HCT116 (cell line): Measurements from ENCODE around the gene DCTN1. TPM values are rescaled to one million over a fixed set of nuclear protein-coding genes. Genes with fewer than 3 reads are reported as not detected.

Experiments
- ATAC-seq: fragments of 200-7000 bp; cut with Tn5 transposase; 2 replicates; pipeline ENCODE4 v1.9.1; 2020; ENCODE audit warnings: mild to moderate bottlenecking, moderate library complexity
- BruUV-seq: library from RNA; stranded (reverse); fragments of 400-500 nt; replicated peaks from 2 replicates; lab custom pipeline; 2021; lab: Mats Ljungman, UMichigan
- CTCF ChIA-PET: fragments of 300-600 bp; sonication (Branson Sonifier 250); formaldehyde crosslinking; loops from one replicate; lab custom pipeline; 2021; ENCODE audit warnings: antibody characterized with exemption; lab: Charles Lee
- POLR2A ChIA-PET: fragments of 300-600, 350-600 bp; sonication (Branson Sonifier 250); formaldehyde crosslinking; loops from one replicate; lab custom pipeline; 2021; ENCODE audit warnings: antibody characterized with exemption; lab: Charles Lee
- RAD21 ChIA-PET, 2 experiments: fragments of 300-600 bp; sonication (Branson Sonifier 250); formaldehyde crosslinking; loops; one replicate each; lab custom pipeline; 2023; ENCODE audit warnings: low total read pairs in 2 of 2; ENCODE audit not compliant: uncharacterized antibody in 2 of 2, unreplicated experiment in 2 of 2, low non-redundant PET in 1 of 2; lab: Charles Lee
- DNase-seq: peaks from one replicate; pipeline ENCODE4 v3.0.0-alpha.2; 2010; ENCODE audit warnings: low read depth, low spot score
- H2AFZ ChIP-seq: fragments of 200-600 bp; shearing (Covaris generic), sonication (generic); 2 replicates; pipeline ENCODE4 v1.6.1; 2017; ENCODE audit warnings: low read depth, mixed run types, mixed read lengths, antibody characterized with exemption, low read length; ENCODE audit not compliant: poor library complexity, severe bottlenecking
- H3K27ac ChIP-seq: 2 replicates; pipeline ENCODE4 v1.5.1; 2012; ENCODE audit warnings: low read depth, low read length
- H3K27me3 ChIP-seq: fragments of 200-600 bp; sonication (generic); 2 replicates; pipeline ENCODE4 v1.6.1; 2016; ENCODE audit warnings: mixed run types, low read length, mixed read lengths; ENCODE audit not compliant: insufficient read depth
- H3K36me3 ChIP-seq, 2 experiments: fragments of 200-500 bp in 1 of 2; fragments of 200-600 bp in 1 of 2; sonication (Bioruptor generic) in 1 of 2; sonication (generic) in 1 of 2; 2 replicates each; pipeline versions ENCODE4 v1.5.1 to v1.6.1; 2014 to 2016; ENCODE audit warnings: low read length in 2 of 2, inconsistent platforms in 1 of 2, mixed read lengths in 1 of 2, mixed run types in 1 of 2; ENCODE audit not compliant: insufficient read depth in 2 of 2, control insufficient read depth in 1 of 2
- H3K4me1 ChIP-seq, 2 experiments: fragments of 200-600 bp in 1 of 2; sonication (generic) in 1 of 2; 2 replicates each; pipeline versions ENCODE4 v1.5.1 to v1.6.1; 2012 to 2017; ENCODE audit warnings: low read length in 2 of 2, inconsistent platforms in 1 of 2, mild to moderate bottlenecking in 1 of 2, mixed read lengths in 1 of 2, mixed run types in 1 of 2, moderate library complexity in 1 of 2; ENCODE audit not compliant: insufficient read depth in 2 of 2, control insufficient read depth in 1 of 2
- H3K4me2 ChIP-seq: fragments of 200-600 bp; sonication (generic); 2 replicates; pipeline ENCODE4 v1.6.1; 2017; ENCODE audit warnings: mixed run types, low read length, mixed read lengths
- H3K4me3 ChIP-seq, 2 experiments: fragments of 200-600 bp in 1 of 2; sonication (generic) in 1 of 2; replicated peaks in 1 of 2; 2 replicates each; pipeline ENCODE4 v1.5.1; 2011 to 2016; ENCODE audit warnings: low read length in 2 of 2, control low read depth in 1 of 2, low read depth in 1 of 2, mild to moderate bottlenecking in 1 of 2, mixed read lengths in 1 of 2, mixed run types in 1 of 2
- H3K79me2 ChIP-seq: fragments of 200-600 bp; sonication (generic); 2 replicates; pipeline ENCODE4 v1.6.1; 2017; ENCODE audit warnings: mild to moderate bottlenecking, mixed run types, low read length, moderate library complexity, mixed read lengths; ENCODE audit not compliant: insufficient read depth
- H3K9ac ChIP-seq: fragments of 200-600 bp; sonication (generic); 2 replicates; pipeline ENCODE4 v1.6.1; 2016; ENCODE audit warnings: low read length, mixed read lengths
- H3K9me2 ChIP-seq: fragments of 200-600 bp; sonication (generic), shearing (Covaris generic); 2 replicates; pipeline ENCODE4 v1.6.1; 2017; ENCODE audit warnings: mixed run types, mild to moderate bottlenecking, moderate library complexity; ENCODE audit not compliant: insufficient read depth
- H3K9me3 ChIP-seq, 2 experiments: fragments of 200-500 bp in 1 of 2; fragments of 200-600 bp in 1 of 2; sonication (Bioruptor generic) in 1 of 2; sonication (generic) in 1 of 2; 2 replicates each; pipeline ENCODE4 v1.6.1; 2014 to 2017; ENCODE audit warnings: low read length in 2 of 2, mixed read lengths in 2 of 2, inconsistent platforms in 1 of 2, low read depth in 1 of 2, mild to moderate bottlenecking in 1 of 2, mixed run types in 1 of 2, moderate library complexity in 1 of 2; ENCODE audit not compliant: control insufficient read depth in 1 of 2, insufficient read depth in 1 of 2
- H4K20me1 ChIP-seq: fragments of 200-600 bp; sonication (generic), shearing (Covaris generic); 2 replicates; pipeline ENCODE4 v1.6.1; 2017; ENCODE audit warnings: mixed run types, mild to moderate bottlenecking, moderate library complexity; ENCODE audit not compliant: insufficient read depth
- CBX3 ChIP-seq: IDR thresholded peaks from 2 replicates; pipeline ENCODE4 v1.6.1; 2012; ENCODE audit warnings: low read depth
- CEBPB ChIP-seq: IDR thresholded peaks from 2 replicates; pipeline ENCODE4 v1.6.1; 2012; ENCODE audit warnings: low read depth
- EGR1 ChIP-seq: IDR thresholded peaks from 2 replicates; pipeline ENCODE4 v1.6.1; 2012; ENCODE audit warnings: low read depth
- EZH2 ChIP-seq: fragments of 200-600 bp; sonication (generic); IDR thresholded peaks from 2 replicates; pipeline ENCODE4 v1.6.1; 2017; ENCODE audit warnings: antibody characterized with exemption, mixed run types
- EZH2phosphoT487 ChIP-seq: fragments of 200-600 bp; IDR thresholded peaks from 2 replicates; pipeline ENCODE4 v1.6.1; 2018; ENCODE audit warnings: antibody characterized with exemption, borderline replicate concordance
- FOSL1 ChIP-seq: IDR thresholded peaks from 2 replicates; pipeline ENCODE4 v1.6.1; 2012; ENCODE audit warnings: low read depth
- JUND ChIP-seq: IDR thresholded peaks from 2 replicates; pipeline ENCODE4 v1.6.1; 2012
- POLR2A ChIP-seq: IDR thresholded peaks from 2 replicates; pipeline ENCODE4 v1.7.0; 2011; ENCODE audit warnings: borderline replicate concordance; ENCODE audit not compliant: insufficient read depth, insufficient read length; ENCODE audit errors: extremely low read depth
- POLR2AphosphoS5 ChIP-seq: IDR thresholded peaks from 2 replicates; pipeline ENCODE4 v1.6.1; 2011; ENCODE audit warnings: mild to moderate bottlenecking, low read depth, low read length, moderate library complexity
- RAD21 ChIP-seq: IDR thresholded peaks from 2 replicates; pipeline ENCODE4 v1.6.1; 2012; ENCODE audit warnings: low read depth, mild to moderate bottlenecking
- SP1 ChIP-seq: IDR thresholded peaks from 2 replicates; pipeline ENCODE4 v1.6.1; 2012; ENCODE audit warnings: low read depth
- SRF ChIP-seq: IDR thresholded peaks from 2 replicates; pipeline ENCODE4 v1.6.1; 2012; ENCODE audit warnings: low read depth
- TCF7L2 ChIP-seq: IDR thresholded peaks from 2 replicates; pipeline ENCODE4 v1.7.0; 2011; ENCODE audit warnings: borderline replicate concordance, inconsistent platforms; ENCODE audit not compliant: insufficient read depth, insufficient read length; ENCODE audit errors: extremely low read depth
- YY1 ChIP-seq: IDR thresholded peaks from 2 replicates; pipeline ENCODE4 v1.6.1; 2011; ENCODE audit warnings: low read length, low read depth, moderate library complexity, mild to moderate bottlenecking; ENCODE audit not compliant: insufficient replicate concordance; ENCODE audit errors: extremely low read depth
- ZBTB33 ChIP-seq: IDR thresholded peaks from 2 replicates; pipeline ENCODE4 v1.6.1; 2011; ENCODE audit warnings: mild to moderate bottlenecking, low read length, moderate library complexity; ENCODE audit not compliant: insufficient replicate concordance; ENCODE audit errors: extremely low read depth
- ZFX ChIP-seq: fragments of 450-650 bp; IDR thresholded peaks from 2 replicates; pipeline ENCODE4 v1.6.1; 2017
- ZNF274 ChIP-seq: fragments of 200-500 bp; sonication (Bioruptor generic); IDR thresholded peaks from 2 replicates; pipeline ENCODE4 v1.6.1; 2014; ENCODE audit warnings: mild to moderate bottlenecking, low read depth, low read length, inconsistent platforms
- intact Hi-C: fragments of 100-400 bp; cut with micrococcal nuclease; formaldehyde crosslinking; loops from 2 replicates; pipeline ENCODE4 v1.10.0; 2022
- total RNA-seq: library from RNA; stranded (reverse); gene quantifications from one replicate; pipeline ENCODE4 v1.2.1, GENCODE V29; 2021; ENCODE audit not compliant: unreplicated experiment
- TF ChIP-seq, protein P1 (sequence below): IDR thresholded peaks from 2 replicates; pipeline ENCODE4 v1.6.1; 2012
- TF ChIP-seq, protein P2 (sequence below), 3 experiments: fragments of 200-600 bp in 1 of 3; sonication (generic) in 1 of 3; IDR thresholded peaks in 2 of 3; conservative IDR thresholded peaks in 1 of 3; 2 replicates each; pipeline ENCODE4 v1.5.1; 2012 to 2017; ENCODE audit warnings: low read depth in 2 of 3, low read length in 2 of 3, antibody characterized with exemption in 1 of 3, borderline replicate concordance in 1 of 3, control low read depth in 1 of 3, mild to moderate bottlenecking in 1 of 3, mixed read lengths in 1 of 3, mixed run types in 1 of 3, moderate library complexity in 1 of 3; ENCODE audit not compliant: insufficient read depth in 1 of 3

DCTN1 gene
- total RNA-seq, 1 experiment from 2014 or later: 129 TPM

DNA sequence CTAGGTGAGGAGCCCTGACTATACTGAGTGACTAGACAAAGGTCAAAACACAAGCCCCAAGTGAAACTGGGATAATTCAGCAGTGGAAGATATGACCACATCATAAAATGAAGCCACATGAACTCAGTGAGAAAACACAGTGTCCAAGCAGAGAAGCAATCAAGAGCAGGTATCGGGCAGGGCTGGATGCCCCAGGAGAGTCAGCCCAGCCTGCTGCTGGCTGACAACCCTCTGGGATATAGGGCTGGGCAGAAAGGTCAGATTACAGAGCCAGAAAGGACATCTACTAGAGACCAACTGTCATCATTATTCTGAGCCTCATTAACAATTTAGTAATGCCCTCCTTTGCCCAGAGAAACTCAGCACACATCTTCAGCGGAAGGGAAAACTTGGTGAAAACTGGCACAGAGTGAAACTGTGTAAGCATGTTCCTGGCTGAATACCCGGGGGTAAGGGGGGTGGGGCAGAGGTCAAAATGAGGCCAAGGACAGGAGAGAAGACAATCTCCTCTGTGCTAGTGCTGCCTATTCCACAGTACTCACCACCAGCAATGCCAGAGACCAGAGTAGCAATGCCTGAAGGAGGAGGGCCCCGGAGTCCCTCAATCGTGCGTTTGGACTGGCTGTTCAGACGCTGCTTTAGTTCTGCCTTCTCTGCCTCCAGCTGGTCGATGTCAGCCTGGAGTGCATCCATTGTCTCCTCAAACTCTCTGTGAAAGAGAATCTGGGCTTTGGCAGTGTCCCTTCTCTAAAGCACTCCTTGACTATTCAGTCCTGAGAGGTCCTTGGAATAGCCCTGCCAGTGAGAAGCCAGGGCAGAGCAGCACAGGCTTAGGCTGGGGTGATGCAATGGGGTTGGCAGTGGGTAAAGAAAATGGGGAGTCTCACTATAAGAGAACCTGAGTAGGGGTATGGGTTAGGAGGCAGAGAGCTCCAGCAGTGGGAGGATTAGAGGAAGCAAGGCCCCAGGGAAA, 15.3 kb downstream of the DCTN1 start:
- H3K27me3 ChIP-seq: no peaks in the 10 kb centered on the region
- H3K9me2 ChIP-seq: no peaks in the 10 kb centered on the region
- no TSS peak for BruUV-seq
- H3K79me2 ChIP-seq: no peaks in the 10 kb centered on the region
- no peak overlapping the region for H3K4me3 ChIP-seq
- H3K36me3 ChIP-seq: peaks cover 16 to 59% of the 10 kb centered on the region in 2 experiments; a peak in 3 of 4 replicates
- H3K9me3 ChIP-seq: no peaks in the 10 kb centered on the region
- H2AFZ ChIP-seq: no peak overlapping the region
- no peak for ATAC-seq
- no peak for DNase-seq
- H4K20me1 ChIP-seq: no peaks in the 10 kb centered on the region
- no peaks in the 10 kb centered on the region for H3K4me1 ChIP-seq
- no peak overlapping the region for H3K4me2 ChIP-seq
- ChIA-PET CTCF (no interaction called here), POLR2A (no interaction called here), RAD21 (no interaction called here)
- intact Hi-C loops: no loop called here
- no peak overlapping the region for H3K9ac ChIP-seq
- no peak overlapping the region for H3K27ac ChIP-seq
- TF ChIP-seq CEBPB (no peak), POLR2A (no peak), POLR2AphosphoS5 (no peak), ZBTB33 (no peak), CBX3 (no peak), TCF7L2 (no peak), YY1 (no peak), EZH2phosphoT487 (no peak), EGR1 (no peak), SRF (no peak), ZFX (no peak), ZNF274 (no peak), SP1 (no peak), EZH2 (no peak), RAD21 (no peak), FOSL1 (no peak), JUND (no peak)
- TF ChIP-seq, protein P1, sequence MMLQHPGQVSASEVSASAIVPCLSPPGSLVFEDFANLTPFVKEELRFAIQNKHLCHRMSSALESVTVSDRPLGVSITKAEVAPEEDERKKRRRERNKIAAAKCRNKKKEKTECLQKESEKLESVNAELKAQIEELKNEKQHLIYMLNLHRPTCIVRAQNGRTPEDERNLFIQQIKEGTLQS: no peak
- TF ChIP-seq, protein P2, sequence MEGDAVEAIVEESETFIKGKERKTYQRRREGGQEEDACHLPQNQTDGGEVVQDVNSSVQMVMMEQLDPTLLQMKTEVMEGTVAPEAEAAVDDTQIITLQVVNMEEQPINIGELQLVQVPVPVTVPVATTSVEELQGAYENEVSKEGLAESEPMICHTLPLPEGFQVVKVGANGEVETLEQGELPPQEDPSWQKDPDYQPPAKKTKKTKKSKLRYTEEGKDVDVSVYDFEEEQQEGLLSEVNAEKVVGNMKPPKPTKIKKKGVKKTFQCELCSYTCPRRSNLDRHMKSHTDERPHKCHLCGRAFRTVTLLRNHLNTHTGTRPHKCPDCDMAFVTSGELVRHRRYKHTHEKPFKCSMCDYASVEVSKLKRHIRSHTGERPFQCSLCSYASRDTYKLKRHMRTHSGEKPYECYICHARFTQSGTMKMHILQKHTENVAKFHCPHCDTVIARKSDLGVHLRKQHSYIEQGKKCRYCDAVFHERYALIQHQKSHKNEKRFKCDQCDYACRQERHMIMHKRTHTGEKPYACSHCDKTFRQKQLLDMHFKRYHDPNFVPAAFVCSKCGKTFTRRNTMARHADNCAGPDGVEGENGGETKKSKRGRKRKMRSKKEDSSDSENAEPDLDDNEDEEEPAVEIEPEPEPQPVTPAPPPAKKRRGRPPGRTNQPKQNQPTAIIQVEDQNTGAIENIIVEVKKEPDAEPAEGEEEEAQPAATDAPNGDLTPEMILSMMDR (IDR thresholded peaks at IDR 0.05 in 2 of 3, conservative IDR thresholded peaks at IDR 0.05 in 1 of 3; ENCODE audit: borderline replicate concordance in 1 of 3, insufficient read depth in 1 of 3, low read depth in 2 of 3, low read length in 2 of 3): no peak
- TF ChIP-seq, all 23 proteins: peak for 0
